WTC11 (cell line): ENCODE measurements around the gene SURF2. TPM values are rescaled to one million over a fixed set of nuclear protein-coding genes. Genes with fewer than 3 reads are reported as not detected.
A peak's percentile ranks its signal among the peaks of the same experiment; 100 is the strongest.

Experiments used
- ATF1 ChIP-seq: sonication (generic); formaldehyde crosslinking; IDR thresholded peaks from 2 replicates; pipeline ENCODE4 v1.8.1; 2023; ENCODE audit warnings: mild to moderate bottlenecking, moderate library complexity, missing genetic modification reagents
- FOXK1 ChIP-seq: sonication (generic); formaldehyde crosslinking; IDR thresholded peaks from 2 replicates; pipeline ENCODE4 v1.8.0; 2022; ENCODE audit warnings: mild to moderate bottlenecking, moderate library complexity, missing genetic modification reagents
- GABPB1 ChIP-seq: sonication (generic); formaldehyde crosslinking; IDR thresholded peaks from 2 replicates; pipeline ENCODE4 v1.8.1; 2023; ENCODE audit warnings: mild to moderate bottlenecking, missing genetic modification reagents
- HMGA2 ChIP-seq: fragments of 250-450 bp; sonication (Bioruptor Pico); IDR thresholded peaks from 2 replicates; pipeline ENCODE4 v1.4.0; 2021; ENCODE audit warnings: mild to moderate bottlenecking, moderate library complexity
- JAZF1 ChIP-seq: fragments of 250-450 bp; sonication (Bioruptor Pico); IDR thresholded peaks from 2 replicates; pipeline ENCODE4 v1.9.0; 2021; ENCODE audit warnings: moderate library complexity, mild to moderate bottlenecking, inconsistent platforms
- MXD4 ChIP-seq: fragments of 250-450 bp; sonication (Bioruptor Pico); IDR thresholded peaks from 2 replicates; pipeline ENCODE4 v1.8.0; 2021; ENCODE audit warnings: mild to moderate bottlenecking, moderate library complexity, borderline replicate concordance
- NFYB ChIP-seq: sonication (generic); formaldehyde crosslinking; conservative IDR thresholded peaks from 2 replicates; pipeline ENCODE4 v1.8.0; 2022; ENCODE audit warnings: low read depth, missing genetic modification reagents
- NR2C2 ChIP-seq: sonication (generic); formaldehyde crosslinking; IDR thresholded peaks from 2 replicates; pipeline ENCODE4 v1.8.0; 2022; ENCODE audit warnings: mild to moderate bottlenecking, missing genetic modification reagents
- OVOL2 ChIP-seq: fragments of 250-450 bp; sonication (Bioruptor Pico); IDR thresholded peaks from 2 replicates; pipeline ENCODE4 v1.9.0; 2021; ENCODE audit warnings: mild to moderate bottlenecking, borderline replicate concordance
- TEAD1 ChIP-seq: sonication (generic); formaldehyde crosslinking; IDR thresholded peaks from 2 replicates; pipeline ENCODE4 v1.8.0; 2022; ENCODE audit warnings: mild to moderate bottlenecking, missing genetic modification reagents
- TP53 ChIP-seq: sonication (generic); formaldehyde crosslinking; IDR thresholded peaks from 2 replicates; pipeline ENCODE4 v1.8.1; 2023; ENCODE audit warnings: mild to moderate bottlenecking, missing genetic modification reagents
- ZNF219 ChIP-seq: sonication (generic); formaldehyde crosslinking; IDR thresholded peaks from 2 replicates; pipeline ENCODE4 v1.8.0; 2023; ENCODE audit warnings: missing genetic modification reagents, mild to moderate bottlenecking, borderline replicate concordance
- ZNF396 ChIP-seq: fragments of 250-450 bp; sonication (Bioruptor Pico); IDR thresholded peaks from 2 replicates; pipeline ENCODE4 v1.8.0; 2021; ENCODE audit warnings: mild to moderate bottlenecking, moderate library complexity, borderline replicate concordance
- ZNF423 ChIP-seq: fragments of 250-450 bp; sonication (Bioruptor Pico); IDR thresholded peaks from 2 replicates; pipeline ENCODE4 v2.1.2; 2022; ENCODE audit warnings: mild to moderate bottlenecking, moderate library complexity
- ZNF671 ChIP-seq: fragments of 250-450 bp; sonication (Bioruptor Pico); IDR thresholded peaks from 2 replicates; pipeline ENCODE4 v1.8.0; 2021; ENCODE audit warnings: mild to moderate bottlenecking
- total RNA-seq: library from RNA; stranded (reverse); gene quantifications from 3 replicates; pipeline ENCODE4 v1.2.3, GENCODE V29; 2021
- TF ChIP-seq, protein P1 (sequence below): fragments of 250-450 bp; sonication (Bioruptor Pico); IDR thresholded peaks from 2 replicates; pipeline ENCODE4 v1.9.0; 2021; ENCODE audit warnings: mild to moderate bottlenecking
- TF ChIP-seq, protein P2 (sequence below): sonication (generic); formaldehyde crosslinking; IDR thresholded peaks from 2 replicates; pipeline ENCODE4 v1.8.1; 2022; ENCODE audit warnings: mild to moderate bottlenecking, missing genetic modification reagents, moderate library complexity, borderline replicate concordance
- TF ChIP-seq, protein P3 (sequence below): sonication (generic); formaldehyde crosslinking; IDR thresholded peaks from 2 replicates; pipeline ENCODE4 v1.8.1; 2023; ENCODE audit warnings: mild to moderate bottlenecking, moderate library complexity, missing genetic modification reagents
- TF ChIP-seq, protein P4 (sequence below): fragments of 250-450 bp; sonication (Bioruptor Pico); IDR thresholded peaks from 2 replicates; pipeline ENCODE4 v1.9.0; 2021; ENCODE audit warnings: mild to moderate bottlenecking, borderline replicate concordance
- TF ChIP-seq, protein P5 (sequence below): fragments of 250-450 bp; sonication (Bioruptor Pico); IDR thresholded peaks from 2 replicates; pipeline ENCODE4 v1.9.0; 2021; ENCODE audit warnings: mild to moderate bottlenecking
- TF ChIP-seq, protein P6 (sequence below): sonication (generic); formaldehyde crosslinking; IDR thresholded peaks from 2 replicates; pipeline ENCODE4 v1.8.0; 2022; ENCODE audit warnings: mild to moderate bottlenecking, missing genetic modification reagents
- TF ChIP-seq, protein P7 (sequence below): sonication (generic); formaldehyde crosslinking; IDR thresholded peaks from 2 replicates; pipeline ENCODE4 v1.8.1; 2022; ENCODE audit warnings: missing genetic modification reagents, borderline replicate concordance
- TF ChIP-seq, protein P8 (sequence below): fragments of 200-600 bp; IDR thresholded peaks from 2 replicates; pipeline ENCODE4 v1.8.0; 2022; ENCODE audit warnings: antibody characterized with exemption

Gene SURF2
- total RNA-seq, 1 experiment from 2014 or later, result 33.3 TPM

DNA sequence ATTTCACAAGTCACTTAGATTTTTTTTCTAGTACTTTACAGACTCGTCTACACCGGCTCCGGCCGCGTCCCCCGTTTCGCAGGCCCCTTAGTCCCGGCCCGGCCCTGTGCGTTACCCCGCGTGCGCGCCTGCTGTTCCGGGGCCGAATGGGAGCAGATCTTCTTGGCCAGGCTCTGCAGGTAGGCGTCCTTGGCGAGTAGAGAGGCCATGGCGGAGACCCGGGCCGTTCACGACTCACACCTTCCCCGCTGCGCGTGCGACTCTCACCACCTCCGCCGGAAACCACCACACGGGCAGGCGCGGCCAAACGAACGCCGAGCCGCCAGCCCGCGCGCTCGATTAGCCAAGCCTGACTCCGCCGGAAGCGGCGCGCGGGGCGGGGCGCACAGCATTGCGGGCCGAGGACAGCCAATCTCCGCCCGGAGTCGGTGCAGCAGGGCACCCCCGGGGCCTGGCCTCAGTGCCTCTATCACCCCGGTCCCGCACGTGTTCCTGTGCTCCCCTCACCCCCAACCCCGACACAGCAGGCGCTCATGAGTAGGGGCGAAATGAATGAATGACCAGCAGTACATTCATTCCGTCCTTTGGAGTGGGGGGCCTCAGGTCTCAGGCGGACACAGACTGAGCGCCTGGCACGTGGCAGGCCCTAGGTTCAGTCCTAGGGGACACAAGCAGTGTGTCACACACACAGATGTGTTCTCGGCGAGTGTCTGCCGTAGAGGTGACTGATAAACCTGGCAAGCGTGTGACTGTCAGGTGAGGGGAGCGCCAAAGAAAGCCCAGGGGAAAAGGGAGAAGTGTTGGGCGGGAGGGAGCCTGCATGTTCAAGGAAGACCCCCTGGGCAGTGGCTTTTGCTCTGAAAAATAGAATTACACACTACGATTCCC, 20.2 kb upstream of the SURF2 start, which contains the start of gene SURF6 (continued):
- TF ChIP-seq, protein P1, sequence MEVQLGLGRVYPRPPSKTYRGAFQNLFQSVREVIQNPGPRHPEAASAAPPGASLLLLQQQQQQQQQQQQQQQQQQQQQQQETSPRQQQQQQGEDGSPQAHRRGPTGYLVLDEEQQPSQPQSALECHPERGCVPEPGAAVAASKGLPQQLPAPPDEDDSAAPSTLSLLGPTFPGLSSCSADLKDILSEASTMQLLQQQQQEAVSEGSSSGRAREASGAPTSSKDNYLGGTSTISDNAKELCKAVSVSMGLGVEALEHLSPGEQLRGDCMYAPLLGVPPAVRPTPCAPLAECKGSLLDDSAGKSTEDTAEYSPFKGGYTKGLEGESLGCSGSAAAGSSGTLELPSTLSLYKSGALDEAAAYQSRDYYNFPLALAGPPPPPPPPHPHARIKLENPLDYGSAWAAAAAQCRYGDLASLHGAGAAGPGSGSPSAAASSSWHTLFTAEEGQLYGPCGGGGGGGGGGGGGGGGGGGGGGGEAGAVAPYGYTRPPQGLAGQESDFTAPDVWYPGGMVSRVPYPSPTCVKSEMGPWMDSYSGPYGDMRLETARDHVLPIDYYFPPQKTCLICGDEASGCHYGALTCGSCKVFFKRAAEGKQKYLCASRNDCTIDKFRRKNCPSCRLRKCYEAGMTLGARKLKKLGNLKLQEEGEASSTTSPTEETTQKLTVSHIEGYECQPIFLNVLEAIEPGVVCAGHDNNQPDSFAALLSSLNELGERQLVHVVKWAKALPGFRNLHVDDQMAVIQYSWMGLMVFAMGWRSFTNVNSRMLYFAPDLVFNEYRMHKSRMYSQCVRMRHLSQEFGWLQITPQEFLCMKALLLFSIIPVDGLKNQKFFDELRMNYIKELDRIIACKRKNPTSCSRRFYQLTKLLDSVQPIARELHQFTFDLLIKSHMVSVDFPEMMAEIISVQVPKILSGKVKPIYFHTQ (CRISPR knock-in tag), result no peak
- TF ChIP-seq, protein P2, sequence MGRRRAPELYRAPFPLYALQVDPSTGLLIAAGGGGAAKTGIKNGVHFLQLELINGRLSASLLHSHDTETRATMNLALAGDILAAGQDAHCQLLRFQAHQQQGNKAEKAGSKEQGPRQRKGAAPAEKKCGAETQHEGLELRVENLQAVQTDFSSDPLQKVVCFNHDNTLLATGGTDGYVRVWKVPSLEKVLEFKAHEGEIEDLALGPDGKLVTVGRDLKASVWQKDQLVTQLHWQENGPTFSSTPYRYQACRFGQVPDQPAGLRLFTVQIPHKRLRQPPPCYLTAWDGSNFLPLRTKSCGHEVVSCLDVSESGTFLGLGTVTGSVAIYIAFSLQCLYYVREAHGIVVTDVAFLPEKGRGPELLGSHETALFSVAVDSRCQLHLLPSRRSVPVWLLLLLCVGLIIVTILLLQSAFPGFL (CRISPR knock-in tag), result no peak
- TF ChIP-seq, protein P3, sequence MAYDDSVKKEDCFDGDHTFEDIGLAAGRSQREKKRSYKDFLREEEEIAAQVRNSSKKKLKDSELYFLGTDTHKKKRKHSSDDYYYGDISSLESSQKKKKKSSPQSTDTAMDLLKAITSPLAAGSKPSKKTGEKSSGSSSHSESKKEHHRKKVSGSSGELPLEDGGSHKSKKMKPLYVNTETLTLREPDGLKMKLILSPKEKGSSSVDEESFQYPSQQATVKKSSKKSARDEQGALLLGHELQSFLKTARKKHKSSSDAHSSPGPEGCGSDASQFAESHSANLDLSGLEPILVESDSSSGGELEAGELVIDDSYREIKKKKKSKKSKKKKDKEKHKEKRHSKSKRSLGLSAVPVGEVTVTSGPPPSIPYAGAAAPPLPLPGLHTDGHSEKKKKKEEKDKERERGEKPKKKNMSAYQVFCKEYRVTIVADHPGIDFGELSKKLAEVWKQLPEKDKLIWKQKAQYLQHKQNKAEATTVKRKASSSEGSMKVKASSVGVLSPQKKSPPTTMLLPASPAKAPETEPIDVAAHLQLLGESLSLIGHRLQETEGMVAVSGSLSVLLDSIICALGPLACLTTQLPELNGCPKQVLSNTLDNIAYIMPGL, result peak; percentile 90
- TF ChIP-seq, protein P4, sequence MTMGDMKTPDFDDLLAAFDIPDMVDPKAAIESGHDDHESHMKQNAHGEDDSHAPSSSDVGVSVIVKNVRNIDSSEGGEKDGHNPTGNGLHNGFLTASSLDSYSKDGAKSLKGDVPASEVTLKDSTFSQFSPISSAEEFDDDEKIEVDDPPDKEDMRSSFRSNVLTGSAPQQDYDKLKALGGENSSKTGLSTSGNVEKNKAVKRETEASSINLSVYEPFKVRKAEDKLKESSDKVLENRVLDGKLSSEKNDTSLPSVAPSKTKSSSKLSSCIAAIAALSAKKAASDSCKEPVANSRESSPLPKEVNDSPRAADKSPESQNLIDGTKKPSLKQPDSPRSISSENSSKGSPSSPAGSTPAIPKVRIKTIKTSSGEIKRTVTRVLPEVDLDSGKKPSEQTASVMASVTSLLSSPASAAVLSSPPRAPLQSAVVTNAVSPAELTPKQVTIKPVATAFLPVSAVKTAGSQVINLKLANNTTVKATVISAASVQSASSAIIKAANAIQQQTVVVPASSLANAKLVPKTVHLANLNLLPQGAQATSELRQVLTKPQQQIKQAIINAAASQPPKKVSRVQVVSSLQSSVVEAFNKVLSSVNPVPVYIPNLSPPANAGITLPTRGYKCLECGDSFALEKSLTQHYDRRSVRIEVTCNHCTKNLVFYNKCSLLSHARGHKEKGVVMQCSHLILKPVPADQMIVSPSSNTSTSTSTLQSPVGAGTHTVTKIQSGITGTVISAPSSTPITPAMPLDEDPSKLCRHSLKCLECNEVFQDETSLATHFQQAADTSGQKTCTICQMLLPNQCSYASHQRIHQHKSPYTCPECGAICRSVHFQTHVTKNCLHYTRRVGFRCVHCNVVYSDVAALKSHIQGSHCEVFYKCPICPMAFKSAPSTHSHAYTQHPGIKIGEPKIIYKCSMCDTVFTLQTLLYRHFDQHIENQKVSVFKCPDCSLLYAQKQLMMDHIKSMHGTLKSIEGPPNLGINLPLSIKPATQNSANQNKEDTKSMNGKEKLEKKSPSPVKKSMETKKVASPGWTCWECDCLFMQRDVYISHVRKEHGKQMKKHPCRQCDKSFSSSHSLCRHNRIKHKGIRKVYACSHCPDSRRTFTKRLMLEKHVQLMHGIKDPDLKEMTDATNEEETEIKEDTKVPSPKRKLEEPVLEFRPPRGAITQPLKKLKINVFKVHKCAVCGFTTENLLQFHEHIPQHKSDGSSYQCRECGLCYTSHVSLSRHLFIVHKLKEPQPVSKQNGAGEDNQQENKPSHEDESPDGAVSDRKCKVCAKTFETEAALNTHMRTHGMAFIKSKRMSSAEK (CRISPR knock-in tag), result no peak
- TF ChIP-seq ZNF396 (CRISPR knock-in tag) (no peak), ZNF423 (CRISPR knock-in tag) (peak; percentile 23; the same call in 1 of the 2 replicates), ATF1 (CRISPR knock-in tag) (0 out of 2 replicates have a peak, but pooled peaks have one; percentile 65), FOXK1 (CRISPR knock-in tag) (peak; percentile 97), OVOL2 (CRISPR knock-in tag) (no peak), ZNF219 (no peak; the same call in 1 of the 2 replicates), TEAD1 (peak; percentile 97), NR2C2 (CRISPR knock-in tag) (no peak), JAZF1 (no peak), MXD4 (no peak), GABPB1 (peak; percentile 85), HMGA2 (CRISPR knock-in tag) (no peak), ZNF671 (CRISPR knock-in tag) (no peak), NFYB (CRISPR knock-in tag) (peak; percentile 38; the same call in 1 of the 2 replicates), TP53 (CRISPR knock-in tag) (peak; percentile 80)
- TF ChIP-seq, protein P5, sequence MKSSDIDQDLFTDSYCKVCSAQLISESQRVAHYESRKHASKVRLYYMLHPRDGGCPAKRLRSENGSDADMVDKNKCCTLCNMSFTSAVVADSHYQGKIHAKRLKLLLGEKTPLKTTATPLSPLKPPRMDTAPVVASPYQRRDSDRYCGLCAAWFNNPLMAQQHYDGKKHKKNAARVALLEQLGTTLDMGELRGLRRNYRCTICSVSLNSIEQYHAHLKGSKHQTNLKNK, result no peak
- TF ChIP-seq, protein P6, sequence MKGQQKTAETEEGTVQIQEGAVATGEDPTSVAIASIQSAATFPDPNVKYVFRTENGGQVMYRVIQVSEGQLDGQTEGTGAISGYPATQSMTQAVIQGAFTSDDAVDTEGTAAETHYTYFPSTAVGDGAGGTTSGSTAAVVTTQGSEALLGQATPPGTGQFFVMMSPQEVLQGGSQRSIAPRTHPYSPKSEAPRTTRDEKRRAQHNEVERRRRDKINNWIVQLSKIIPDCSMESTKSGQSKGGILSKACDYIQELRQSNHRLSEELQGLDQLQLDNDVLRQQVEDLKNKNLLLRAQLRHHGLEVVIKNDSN, result peak; percentile 75; the same call in 1 of the 2 replicates
- TF ChIP-seq, protein P7, sequence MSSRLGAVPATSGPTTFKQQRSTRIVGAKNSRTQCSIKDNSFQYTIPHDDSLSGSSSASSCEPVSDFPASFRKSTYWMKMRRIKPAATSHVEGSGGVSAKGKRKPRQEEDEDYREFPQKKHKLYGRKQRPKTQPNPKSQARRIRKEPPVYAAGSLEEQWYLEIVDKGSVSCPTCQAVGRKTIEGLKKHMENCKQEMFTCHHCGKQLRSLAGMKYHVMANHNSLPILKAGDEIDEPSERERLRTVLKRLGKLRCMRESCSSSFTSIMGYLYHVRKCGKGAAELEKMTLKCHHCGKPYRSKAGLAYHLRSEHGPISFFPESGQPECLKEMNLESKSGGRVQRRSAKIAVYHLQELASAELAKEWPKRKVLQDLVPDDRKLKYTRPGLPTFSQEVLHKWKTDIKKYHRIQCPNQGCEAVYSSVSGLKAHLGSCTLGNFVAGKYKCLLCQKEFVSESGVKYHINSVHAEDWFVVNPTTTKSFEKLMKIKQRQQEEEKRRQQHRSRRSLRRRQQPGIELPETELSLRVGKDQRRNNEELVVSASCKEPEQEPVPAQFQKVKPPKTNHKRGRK (CRISPR knock-in tag), result no peak
- TF ChIP-seq, protein P8, sequence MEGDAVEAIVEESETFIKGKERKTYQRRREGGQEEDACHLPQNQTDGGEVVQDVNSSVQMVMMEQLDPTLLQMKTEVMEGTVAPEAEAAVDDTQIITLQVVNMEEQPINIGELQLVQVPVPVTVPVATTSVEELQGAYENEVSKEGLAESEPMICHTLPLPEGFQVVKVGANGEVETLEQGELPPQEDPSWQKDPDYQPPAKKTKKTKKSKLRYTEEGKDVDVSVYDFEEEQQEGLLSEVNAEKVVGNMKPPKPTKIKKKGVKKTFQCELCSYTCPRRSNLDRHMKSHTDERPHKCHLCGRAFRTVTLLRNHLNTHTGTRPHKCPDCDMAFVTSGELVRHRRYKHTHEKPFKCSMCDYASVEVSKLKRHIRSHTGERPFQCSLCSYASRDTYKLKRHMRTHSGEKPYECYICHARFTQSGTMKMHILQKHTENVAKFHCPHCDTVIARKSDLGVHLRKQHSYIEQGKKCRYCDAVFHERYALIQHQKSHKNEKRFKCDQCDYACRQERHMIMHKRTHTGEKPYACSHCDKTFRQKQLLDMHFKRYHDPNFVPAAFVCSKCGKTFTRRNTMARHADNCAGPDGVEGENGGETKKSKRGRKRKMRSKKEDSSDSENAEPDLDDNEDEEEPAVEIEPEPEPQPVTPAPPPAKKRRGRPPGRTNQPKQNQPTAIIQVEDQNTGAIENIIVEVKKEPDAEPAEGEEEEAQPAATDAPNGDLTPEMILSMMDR, result no peak
